ENCODE measurements around the gene TMEM45B. TPM values are rescaled to one million over a fixed set of nuclear protein-coding genes. Genes with fewer than 3 reads are reported as not detected.
"Not testable (repeated sequence)": the region's sequence is repeated elsewhere in the genome, so short reads cannot be mapped to it uniquely, and the experiment has no call there.

Gene TMEM45B
- total RNA-seq, 1 donor from 2014 or later: not detected

DNA sequence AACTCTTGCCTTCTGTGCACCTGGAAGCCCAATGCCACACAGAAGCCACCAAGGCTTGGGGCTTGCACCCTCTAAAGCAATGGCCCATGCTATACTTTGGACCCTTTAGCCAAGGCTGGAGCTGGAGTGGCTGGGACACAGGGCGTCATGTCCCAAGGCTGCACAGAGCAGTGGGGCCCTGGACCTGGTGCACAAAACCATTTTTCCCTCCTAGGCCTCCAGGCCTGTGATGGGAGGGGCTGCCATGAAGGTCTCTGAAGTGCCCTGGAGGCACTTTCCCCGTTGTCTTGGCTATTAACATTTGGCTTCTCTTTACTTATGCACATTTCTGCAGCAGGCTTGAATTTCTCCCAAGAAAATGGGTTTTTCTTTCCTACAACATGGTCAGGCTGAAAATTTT lies 20.6 kb upstream of the TMEM45B start:
- Mint-ChIP-seq H3K27me3 (ENCODE audit: low read depth) (peaks cover 15% of the 10 kb centered on the region), H3K4me1 (no peaks in the 10 kb centered on the region), H3K36me3 (ENCODE audit: low read depth) (peaks cover 8% of the 10 kb centered on the region), H3K27ac (ENCODE audit: unreplicated experiment) (no peak overlapping the region), H3K9me3 (peaks cover 19% of the 10 kb centered on the region), H3K4me3 (no peak overlapping the region)
- DNase-seq (ENCODE audit: low read depth, low spot score): no peak
- TF ChIP-seq, protein P1, sequence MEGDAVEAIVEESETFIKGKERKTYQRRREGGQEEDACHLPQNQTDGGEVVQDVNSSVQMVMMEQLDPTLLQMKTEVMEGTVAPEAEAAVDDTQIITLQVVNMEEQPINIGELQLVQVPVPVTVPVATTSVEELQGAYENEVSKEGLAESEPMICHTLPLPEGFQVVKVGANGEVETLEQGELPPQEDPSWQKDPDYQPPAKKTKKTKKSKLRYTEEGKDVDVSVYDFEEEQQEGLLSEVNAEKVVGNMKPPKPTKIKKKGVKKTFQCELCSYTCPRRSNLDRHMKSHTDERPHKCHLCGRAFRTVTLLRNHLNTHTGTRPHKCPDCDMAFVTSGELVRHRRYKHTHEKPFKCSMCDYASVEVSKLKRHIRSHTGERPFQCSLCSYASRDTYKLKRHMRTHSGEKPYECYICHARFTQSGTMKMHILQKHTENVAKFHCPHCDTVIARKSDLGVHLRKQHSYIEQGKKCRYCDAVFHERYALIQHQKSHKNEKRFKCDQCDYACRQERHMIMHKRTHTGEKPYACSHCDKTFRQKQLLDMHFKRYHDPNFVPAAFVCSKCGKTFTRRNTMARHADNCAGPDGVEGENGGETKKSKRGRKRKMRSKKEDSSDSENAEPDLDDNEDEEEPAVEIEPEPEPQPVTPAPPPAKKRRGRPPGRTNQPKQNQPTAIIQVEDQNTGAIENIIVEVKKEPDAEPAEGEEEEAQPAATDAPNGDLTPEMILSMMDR (conservative IDR thresholded peaks at IDR 0.05): no peak

GRCh38 chr11:129798212-129798611 lies 17.4 kb upstream of the TMEM45B start:
- Mint-ChIP-seq H3K27ac (ENCODE audit: unreplicated experiment) (no peak overlapping the region), H3K4me3 (no peak overlapping the region), H3K4me1 (no peaks in the 10 kb centered on the region), H3K27me3 (ENCODE audit: low read depth) (peaks cover 2% of the 10 kb centered on the region), H3K9me3 (peaks cover 25% of the 10 kb centered on the region), H3K36me3 (ENCODE audit: low read depth) (peaks cover 10% of the 10 kb centered on the region)
- TF ChIP-seq, protein P1 (conservative IDR thresholded peaks at IDR 0.05): no peak
- DNase-seq (ENCODE audit: low read depth, low spot score): no peak

DNA sequence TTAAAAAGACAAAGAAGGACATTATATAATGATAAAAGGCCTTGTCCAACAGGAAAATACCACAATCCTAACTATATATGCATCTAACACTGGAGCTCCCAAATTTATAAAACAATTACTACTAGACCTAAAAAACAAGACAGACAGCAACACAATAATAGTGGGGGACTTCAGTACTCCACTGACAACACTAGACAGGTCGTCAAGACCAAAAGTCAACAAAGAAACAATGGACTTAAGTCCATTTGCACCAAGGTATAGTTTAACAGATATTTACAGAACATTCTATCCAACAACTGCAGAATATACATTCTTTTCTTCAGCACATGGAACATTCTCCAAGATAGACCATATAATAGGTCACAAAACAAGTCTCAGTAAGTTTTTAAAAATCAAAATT lies 15.5 kb upstream of the TMEM45B start:
- Mint-ChIP-seq H3K9me3 (peaks cover 27% of the 10 kb centered on the region), H3K27me3 (ENCODE audit: low read depth) (peaks cover 12% of the 10 kb centered on the region)
- not testable (repeated sequence) for H3K4me1 Mint-ChIP-seq; H3K36me3 Mint-ChIP-seq (ENCODE audit: low read depth); DNase-seq (ENCODE audit: low read depth, low spot score); H3K27ac Mint-ChIP-seq (ENCODE audit: unreplicated experiment); H3K4me3 Mint-ChIP-seq

GRCh38 chr11:129800655-129801054 lies 15.0 kb upstream of the TMEM45B start:
- Mint-ChIP-seq H3K36me3 (ENCODE audit: low read depth) (peaks cover 8% of the 10 kb centered on the region), H3K27me3 (ENCODE audit: low read depth) (peaks cover 17% of the 10 kb centered on the region), H3K9me3 (peaks cover 28% of the 10 kb centered on the region), H3K27ac (ENCODE audit: unreplicated experiment) (peak overlapping the region; percentile 30), H3K4me1 (no peaks in the 10 kb centered on the region), H3K4me3 (no peak overlapping the region)
- TF ChIP-seq, protein P1 (conservative IDR thresholded peaks at IDR 0.05): no peak
- no peak for DNase-seq (ENCODE audit: low read depth, low spot score)

- Mint-ChIP-seq H3K4me1 (no peaks in the 10 kb centered on the region), H3K36me3 (ENCODE audit: low read depth) (peaks cover 7% of the 10 kb centered on the region), H3K4me3 (no peak overlapping the region), H3K9me3 (peaks cover 25% of the 10 kb centered on the region), H3K27ac (ENCODE audit: unreplicated experiment) (no peak overlapping the region), H3K27me3 (ENCODE audit: low read depth) (peaks cover 44% of the 10 kb centered on the region)
- TF ChIP-seq, protein P1 (conservative IDR thresholded peaks at IDR 0.05): no peak
- no peak for DNase-seq (ENCODE audit: low read depth, low spot score)
These were observed 12.1 kb upstream of the TMEM45B start for GRCh38 chr11:129803533-129803932.

- Mint-ChIP-seq H3K27me3 (ENCODE audit: low read depth) (peaks cover 44% of the 10 kb centered on the region), H3K4me3 (no peak overlapping the region), H3K9me3 (peaks cover 21% of the 10 kb centered on the region), H3K36me3 (ENCODE audit: low read depth) (peaks cover 2% of the 10 kb centered on the region), H3K4me1 (no peaks in the 10 kb centered on the region), H3K27ac (ENCODE audit: unreplicated experiment) (no peak overlapping the region)
- DNase-seq (ENCODE audit: low read depth, low spot score): no peak
- TF ChIP-seq, protein P1 (conservative IDR thresholded peaks at IDR 0.05): no peak
These were observed 11.6 kb upstream of the TMEM45B start for GRCh38 chr11:129804012-129804411.

DNA sequence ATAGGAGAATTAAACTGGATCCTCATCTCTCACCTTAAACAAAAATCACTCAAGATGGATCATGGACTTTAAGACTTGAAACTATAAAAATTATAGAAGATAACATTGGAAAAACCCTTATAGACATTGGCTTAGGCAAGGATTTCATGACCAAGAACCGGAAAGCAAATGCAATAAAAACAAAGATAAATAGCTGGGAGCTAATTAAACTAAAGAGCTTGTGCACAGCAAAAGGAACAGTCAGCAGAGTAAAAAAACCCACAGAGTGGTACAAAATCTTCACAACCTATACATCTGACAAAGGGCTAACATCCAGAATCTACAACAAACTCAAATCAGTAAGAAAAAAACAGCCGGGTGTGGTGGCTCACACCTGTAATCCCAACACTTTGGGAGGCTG lies 7.4 kb upstream of the TMEM45B start:
- not testable (repeated sequence) for H3K4me1 Mint-ChIP-seq; H3K36me3 Mint-ChIP-seq (ENCODE audit: low read depth)
- H3K27me3 Mint-ChIP-seq (ENCODE audit: low read depth): peaks cover 71% of the 10 kb centered on the region

More for the DNA sequence above, 7.4 kb upstream of the TMEM45B start:
- not testable (repeated sequence) for H3K4me3 Mint-ChIP-seq; DNase-seq (ENCODE audit: low read depth, low spot score); H3K27ac Mint-ChIP-seq (ENCODE audit: unreplicated experiment)
- peaks cover 13% of the 10 kb centered on the region for H3K9me3 Mint-ChIP-seq

Data from neural crest cell (in vitro differentiated cells).